ENCODE measurements around the gene TBC1D2.

Gene TBC1D2

DNA sequence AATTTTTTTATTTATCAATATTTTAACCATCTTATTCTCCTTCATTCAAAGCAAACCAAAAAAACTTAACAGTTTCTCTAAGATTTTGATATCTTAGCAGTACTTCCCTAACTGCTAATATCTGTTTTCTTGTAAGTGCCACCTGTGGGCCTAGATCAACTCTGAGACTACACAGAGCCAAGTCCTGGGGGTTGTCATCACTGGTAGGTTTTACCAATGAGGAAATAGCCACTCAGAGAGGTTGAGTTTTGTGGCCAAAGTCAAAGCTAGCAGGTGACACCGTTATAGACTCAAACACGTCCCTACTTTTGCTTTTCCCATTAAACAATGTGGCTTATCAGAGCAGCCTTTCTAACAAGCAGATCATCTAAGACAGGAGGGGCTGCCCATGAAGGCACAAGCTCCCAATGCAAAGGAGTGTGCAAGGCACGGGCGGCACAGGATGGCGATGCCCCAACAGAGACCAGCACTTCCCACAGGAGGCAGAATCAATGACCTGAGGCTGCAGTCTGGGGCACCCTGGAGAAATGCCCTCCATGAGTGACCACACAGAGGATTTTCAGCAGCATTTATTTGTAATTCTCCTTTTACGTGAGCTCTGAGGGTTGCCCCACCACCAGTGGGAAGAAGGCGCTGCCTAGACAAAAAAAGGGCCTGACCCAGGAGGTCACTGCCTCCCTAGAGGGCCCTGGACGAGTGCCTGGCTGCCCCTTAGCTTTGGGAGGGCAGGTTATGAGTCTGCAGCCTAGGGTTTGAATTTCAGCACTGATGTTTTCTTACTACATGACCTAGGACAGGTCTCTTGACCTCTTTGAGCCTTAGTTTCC is 7.4 kb downstream of the TBC1D2 start:
- in situ Hi-C loops (cut with HindIII; ENCODE audit: low sequenced_read_pairs): no loop called here

DNA sequence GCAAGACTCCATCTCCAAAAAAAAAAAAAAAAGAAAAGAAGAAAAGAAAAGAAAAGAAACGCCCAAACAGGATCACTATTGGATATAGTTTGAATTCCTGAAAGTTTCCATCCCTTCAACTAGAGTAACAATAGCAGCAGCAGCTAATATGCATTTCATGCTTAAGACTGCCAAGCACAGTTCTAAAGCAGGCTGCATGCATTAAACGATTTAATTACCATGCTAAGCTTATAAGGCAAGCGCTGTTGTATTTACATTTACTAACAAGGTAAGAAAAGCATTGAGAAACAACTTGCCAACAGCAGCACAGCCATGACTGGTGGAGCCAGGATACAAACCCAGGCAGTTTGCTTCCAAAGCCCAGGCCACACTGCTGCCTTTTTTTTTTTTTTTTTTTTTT is 13.0 kb downstream of the TBC1D2 start:
- in situ Hi-C loops (cut with HindIII; ENCODE audit: low sequenced_read_pairs): no loop called here

DNA sequence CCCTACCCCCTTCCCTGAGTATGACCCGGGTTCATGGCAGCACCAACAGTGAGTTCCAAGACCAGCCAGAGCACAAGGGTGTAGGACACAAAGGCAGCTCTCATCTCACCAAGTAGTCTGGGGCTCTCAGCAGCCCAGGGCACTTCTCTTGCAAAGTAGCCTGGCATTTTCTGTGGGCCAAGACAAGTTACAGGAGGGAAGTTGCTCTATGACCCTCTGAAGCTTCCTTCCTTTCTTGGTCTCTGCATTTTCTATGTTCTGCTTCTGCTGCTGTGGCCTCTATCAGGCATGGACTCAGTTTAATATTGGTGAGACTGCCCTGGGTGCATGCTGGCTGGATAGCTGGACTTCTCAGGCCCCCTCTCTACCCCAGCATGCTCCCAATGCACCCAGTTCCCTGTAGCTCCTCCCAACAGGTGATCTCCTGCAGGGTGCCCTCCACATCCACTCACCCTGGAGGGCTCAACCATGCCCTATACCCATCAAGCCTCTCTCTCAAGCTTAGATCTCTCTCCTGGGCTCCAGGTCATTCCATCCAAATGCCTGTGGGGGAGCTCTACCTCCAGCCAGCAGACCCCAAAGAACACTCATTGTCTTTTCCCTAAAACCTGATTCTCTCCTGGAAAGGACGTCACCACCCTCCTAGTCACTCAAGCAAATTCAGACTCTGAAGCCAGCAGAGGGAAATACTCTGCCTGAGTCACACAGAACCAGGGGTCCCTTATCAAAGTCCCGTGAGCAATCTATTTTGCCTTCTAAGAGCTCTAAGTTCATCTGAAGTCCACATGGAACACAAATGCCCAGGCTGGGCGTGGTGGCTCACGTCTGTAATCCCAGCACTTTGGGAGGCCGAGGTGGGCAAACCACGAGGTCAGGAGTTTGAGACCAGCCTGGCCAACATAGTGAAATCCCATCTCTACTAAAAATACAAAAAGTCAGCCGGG is 13.8 kb downstream of the TBC1D2 start:
- in situ Hi-C loops (cut with HindIII; ENCODE audit: low sequenced_read_pairs): no loop called here

DNA sequence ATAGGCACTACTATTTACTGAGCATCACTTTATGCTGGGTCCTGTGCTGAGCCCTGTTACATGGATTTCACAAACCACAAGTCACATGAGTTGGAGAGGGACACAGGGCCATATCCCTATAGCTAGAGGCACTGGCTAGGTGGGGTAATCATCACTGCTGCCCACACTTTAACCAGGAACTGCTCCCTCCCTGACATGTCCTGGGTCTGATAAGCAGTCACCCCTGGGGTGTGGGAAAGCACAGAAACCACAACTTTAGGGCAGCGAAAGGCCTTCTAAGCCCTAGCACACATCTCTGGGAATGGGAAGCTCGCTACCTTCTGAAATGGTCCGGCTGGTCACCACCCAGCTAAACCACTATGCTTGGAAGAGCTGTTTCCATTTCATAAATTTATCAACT is 15.0 kb downstream of the TBC1D2 start:
- in situ Hi-C loops (cut with HindIII; ENCODE audit: low sequenced_read_pairs): no loop called here

DNA sequence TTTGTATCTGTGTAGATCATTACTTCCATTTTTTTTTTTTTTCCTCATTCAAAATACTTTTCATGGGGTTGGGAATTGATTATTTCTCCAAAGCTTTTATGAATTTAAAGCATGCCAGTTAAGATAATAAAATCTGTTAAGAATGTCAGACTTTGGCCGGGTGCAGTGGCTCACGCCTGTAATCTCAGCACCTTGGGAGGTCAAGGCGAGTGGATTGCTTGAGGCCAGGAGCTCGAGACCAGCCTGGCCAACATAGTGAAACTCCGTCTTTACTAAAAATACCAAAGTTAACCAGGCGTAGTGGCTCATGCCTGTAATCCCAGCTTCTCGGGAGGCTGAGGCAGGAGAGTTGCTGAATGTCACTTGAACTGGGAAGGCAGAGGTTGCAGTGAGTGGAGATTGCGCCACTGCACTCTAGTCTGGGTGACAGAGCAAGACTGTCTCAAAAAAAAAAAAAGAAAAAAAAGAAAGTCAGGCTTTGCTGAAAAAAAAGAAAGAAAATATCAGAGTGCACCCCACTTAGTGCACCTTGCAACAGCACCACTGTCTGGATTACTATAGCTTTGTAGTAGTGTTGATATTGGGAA is 18.5 kb downstream of the TBC1D2 start:
- in situ Hi-C loops (cut with HindIII; ENCODE audit: low sequenced_read_pairs): no loop called here

DNA sequence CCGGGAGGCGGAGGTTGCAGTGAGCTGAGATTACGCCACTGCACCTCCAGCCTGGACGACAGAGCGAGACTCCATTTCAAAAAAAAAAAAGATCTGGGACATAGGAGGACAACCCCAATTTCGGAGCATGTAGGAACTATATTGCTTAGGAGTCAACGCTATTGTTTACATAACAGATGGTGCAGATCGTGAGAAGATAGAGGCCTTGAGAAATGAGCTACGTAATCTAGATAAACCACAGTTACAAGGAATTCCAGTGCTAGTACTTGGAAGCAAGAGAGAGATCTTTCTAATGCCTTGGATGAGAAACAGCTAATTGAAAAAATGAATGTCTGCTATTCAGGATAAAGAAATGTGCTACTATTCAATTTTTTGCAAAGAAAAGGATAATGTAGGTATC is 20.3 kb downstream of the TBC1D2 start:
- in situ Hi-C loops (cut with HindIII; ENCODE audit: low sequenced_read_pairs): no loop called here

DNA sequence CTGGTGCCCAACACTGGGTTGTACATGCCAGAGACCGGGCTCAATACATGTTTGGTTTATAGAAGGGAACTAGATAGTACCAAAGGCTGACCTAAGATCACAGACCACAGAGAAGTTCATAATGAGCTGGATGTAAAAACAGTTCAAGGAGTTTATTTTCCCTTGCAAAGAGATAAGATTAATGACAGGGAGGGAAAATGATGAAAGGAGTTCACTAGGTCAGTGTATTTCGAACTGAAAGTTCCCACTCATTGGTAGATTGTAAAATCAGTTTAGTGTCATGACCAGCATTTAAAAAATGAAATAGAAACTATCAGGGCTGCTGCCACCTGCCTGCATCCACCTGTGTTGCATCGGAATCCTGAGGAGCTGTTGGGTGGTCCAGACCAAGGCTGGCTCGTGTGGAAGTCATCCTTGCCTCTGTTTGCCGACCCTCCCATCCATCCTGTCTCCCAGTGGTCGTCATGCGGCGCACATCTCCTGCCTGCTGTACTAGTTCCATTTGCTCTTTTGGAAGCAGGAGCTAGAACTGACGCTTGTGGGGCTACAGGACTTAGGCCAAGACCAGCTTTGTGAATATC is 21.1 kb downstream of the TBC1D2 start:
- in situ Hi-C loops (cut with HindIII; ENCODE audit: low sequenced_read_pairs): no loop called here

DNA sequence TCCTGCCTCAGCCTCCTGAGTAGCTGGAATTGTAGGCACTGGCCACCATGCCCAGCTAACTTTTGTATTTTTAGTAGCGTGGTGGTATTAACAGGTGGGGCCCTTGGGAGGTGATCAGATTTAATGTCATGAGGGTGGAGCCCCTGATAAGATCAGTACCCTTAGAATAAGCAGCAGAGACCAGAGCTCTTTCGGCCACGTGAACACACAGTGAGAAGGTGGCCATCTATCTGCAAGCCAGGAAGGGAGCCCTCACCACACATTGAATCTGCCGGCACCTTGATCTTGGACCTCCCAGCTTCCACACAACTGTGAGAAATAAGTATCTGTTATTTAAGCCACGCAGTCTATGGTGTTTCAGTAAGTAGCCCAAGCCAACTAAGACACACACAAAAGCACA is 22.5 kb downstream of the TBC1D2 start:
- in situ Hi-C loops (cut with HindIII; ENCODE audit: low sequenced_read_pairs): no loop called here

DNA sequence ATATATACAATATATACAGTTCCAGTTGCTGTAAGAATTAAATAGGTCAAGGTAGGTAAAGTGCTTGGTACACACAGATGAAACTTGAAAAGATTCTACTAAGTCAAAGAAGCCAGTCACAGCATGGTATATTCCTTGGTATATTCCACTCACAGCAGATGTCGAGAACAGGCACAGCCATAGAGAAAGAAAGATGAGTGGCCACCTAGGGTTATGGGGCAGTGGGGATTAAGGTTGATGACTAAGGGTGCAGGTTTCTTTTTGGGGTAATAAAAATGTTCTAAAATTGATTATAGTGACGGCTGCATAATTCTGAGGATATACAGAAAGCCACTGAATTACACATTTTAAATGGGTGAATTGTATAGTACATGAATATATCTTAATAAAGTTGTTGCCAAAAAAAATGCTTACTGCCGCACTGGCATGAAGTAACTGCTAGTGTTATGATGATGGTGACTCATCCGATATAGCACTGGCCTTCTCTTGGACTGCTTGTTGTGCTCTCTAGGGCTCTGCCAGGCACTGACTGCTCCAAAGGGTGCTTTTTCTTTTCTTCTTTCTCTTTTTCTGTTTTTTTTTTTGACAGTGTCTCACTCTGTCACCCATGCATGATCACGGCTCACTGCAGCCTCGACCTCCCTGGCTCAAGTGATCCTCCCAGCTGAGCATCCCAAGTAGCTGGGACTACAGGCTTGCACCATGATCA is 23.5 kb downstream of the TBC1D2 start:
- in situ Hi-C loops (cut with HindIII; ENCODE audit: low sequenced_read_pairs): no loop called here

DNA sequence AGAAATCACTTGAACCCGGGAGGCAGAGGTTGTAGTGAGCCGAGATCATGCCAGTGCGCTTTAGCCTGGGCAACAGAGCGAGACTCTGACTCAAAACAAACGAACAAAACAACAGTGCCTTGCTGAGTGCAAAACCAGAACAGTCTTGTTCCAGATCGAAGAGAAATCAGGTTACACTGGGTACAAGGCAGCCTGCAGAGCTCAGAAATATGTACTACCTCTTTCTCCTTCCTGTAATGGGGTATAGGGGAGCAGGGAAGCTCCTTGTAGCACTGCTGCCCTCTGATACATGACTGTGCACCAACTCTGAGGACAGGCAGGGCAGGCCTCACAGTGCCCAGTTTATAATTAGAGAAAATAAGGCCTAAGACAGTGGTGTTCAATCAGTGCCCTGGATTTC is 24.7 kb downstream of the TBC1D2 start:
- in situ Hi-C loops (cut with HindIII; ENCODE audit: low sequenced_read_pairs): no loop called here

DNA sequence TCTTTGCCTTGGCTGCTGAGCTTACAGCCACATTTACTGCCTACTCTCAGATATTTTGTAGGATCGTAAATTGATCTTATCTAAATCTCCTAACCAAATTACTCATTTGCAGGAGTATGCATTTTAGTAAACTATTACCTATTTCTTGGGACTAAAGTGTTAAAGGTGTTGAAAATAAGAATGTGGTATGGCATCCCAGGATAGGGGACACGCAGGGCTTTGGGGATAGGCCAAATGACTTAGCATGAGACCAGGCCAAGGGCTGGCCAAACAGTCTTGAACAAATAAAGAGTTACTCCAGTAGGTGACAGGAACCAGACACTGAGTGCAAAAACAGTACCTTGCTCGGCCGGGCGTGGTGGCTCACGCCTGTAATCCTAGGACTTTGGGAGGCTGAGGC is 25.1 kb downstream of the TBC1D2 start:
- in situ Hi-C loops (cut with HindIII; ENCODE audit: low sequenced_read_pairs): no loop called here

DNA sequence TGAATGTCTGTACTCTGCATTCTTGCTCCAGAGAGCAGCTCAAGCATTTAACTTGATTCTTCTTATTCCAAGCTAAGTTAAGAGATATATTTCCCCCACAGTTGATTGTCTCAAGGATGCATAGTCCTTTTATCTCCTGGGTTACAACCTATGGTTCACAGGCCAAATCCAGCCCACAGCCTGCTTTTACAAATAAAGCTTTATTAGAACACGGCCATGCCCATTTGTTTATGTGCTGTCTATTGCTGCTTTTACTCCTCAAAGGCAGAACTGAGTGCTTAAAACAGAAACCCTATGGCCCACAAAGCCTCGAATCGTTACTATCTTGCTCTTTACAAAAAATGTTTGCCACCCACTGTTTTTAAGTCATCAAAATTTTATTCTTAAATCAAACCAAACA is 25.8 kb downstream of the TBC1D2 start:
- in situ Hi-C loops (cut with HindIII; ENCODE audit: low sequenced_read_pairs): no loop called here

DNA sequence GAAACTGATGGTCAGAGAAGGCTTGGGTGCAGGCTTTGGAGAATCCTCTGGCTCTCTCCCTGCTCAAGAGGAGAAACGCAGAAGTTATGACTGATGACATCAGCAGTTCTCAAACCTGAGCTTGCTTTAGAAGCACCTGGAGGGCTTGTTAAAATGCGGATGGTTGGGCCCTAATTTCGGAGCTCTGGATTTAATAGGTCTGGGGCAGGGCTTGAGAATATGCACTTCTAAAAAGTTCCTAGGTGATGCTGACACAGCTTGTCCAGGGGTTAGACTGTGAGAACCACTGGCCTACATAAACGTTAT is 26.4 kb downstream of the TBC1D2 start:
- in situ Hi-C loops (cut with HindIII; ENCODE audit: low sequenced_read_pairs): no loop called here

DNA sequence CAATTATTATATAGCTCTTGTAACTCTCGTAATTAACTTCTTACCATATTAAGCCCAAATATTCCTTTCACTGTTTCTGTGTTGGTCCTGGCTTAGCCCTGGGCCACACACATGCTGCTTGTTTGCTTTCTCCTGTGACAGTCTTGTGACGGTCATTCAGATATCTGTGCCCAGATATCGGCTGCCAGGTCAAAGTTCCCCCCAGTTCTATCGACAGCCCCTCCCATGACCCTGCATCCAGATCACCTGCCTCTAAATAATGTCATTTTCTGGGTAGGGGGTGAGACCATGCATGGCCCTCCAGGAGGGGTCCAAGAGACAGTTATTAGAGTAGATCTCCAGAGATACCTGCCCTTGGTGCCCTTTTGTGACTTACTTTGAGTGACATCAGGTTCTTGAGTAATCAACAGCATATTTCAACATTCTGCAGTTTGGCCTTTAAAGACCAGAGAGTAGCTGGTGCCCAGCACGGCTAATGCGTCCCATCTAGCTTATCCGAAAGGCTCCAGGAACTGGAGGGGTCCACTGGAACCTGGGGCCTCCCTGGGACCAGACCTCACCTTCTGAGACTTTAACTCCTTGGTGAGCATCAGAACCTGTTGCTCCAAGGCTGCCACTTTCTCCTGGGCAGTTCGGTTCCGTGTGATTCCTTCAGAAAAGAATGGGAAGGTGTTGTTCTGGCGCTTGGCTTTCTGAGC is 26.9 kb downstream of the TBC1D2 start:
- in situ Hi-C loops (cut with HindIII; ENCODE audit: low sequenced_read_pairs): no loop called here

DNA sequence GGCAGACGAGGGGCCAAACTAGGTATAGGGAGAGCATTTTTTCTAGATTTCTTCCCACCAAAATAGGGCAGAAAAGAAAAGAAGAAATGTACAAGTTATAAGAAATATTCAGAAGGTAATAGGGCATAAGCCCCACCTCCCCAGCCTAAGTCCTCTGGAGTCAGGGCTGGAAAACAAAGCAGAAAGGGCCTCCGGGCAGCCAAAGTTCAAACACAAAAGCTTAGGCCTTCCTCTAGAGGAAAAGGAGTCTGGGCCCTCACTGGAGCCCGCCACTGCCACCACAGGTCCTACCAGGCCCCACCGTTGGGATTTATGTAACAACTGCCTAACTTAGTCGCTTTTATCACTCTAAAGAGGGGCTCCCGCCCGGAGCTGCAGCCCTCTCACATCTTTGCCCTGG is 27.6 kb downstream of the TBC1D2 start:
- in situ Hi-C loops (cut with HindIII; ENCODE audit: low sequenced_read_pairs): no loop called here

DNA sequence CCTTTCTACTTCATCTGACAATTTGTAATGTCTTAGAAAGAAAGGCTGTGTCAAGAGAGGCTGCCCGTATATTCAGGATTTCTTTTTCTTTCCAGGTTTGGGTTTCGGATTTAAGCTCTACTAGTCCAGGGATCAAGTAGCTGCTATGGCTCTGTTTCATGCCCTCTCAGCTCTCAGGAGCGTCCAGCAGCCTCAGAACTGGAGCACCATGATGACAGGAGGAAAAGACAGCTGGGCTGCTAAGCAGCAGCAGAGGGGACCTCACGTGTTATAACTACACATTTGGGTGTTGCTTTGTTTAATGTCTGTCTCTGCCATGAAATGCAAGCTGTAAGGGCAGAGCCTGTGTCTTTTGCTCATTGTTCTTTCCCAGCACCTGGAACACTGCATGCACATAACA is 28.5 kb downstream of the TBC1D2 start:
- in situ Hi-C loops (cut with HindIII; ENCODE audit: low sequenced_read_pairs): no loop called here

DNA sequence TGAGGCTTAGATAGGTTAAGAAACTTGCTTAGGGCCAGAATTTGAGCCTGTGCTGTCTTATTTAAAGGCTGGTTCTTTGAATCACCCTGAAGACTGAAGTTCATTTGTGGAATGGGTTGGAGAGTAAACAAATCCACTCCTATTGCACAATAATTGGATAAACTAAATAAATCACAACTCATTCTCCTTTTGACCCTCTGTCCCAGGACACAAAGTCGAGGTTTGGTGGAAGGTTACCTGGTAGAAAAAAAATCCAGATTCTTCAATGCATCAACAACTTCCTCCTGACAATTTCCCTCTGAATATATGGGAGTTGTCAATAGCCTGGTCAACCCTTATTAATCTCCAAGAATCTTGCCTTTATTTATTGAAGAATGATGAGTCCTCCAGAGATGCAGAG is 28.9 kb downstream of the TBC1D2 start:
- in situ Hi-C loops (cut with HindIII; ENCODE audit: low sequenced_read_pairs): no loop called here

DNA sequence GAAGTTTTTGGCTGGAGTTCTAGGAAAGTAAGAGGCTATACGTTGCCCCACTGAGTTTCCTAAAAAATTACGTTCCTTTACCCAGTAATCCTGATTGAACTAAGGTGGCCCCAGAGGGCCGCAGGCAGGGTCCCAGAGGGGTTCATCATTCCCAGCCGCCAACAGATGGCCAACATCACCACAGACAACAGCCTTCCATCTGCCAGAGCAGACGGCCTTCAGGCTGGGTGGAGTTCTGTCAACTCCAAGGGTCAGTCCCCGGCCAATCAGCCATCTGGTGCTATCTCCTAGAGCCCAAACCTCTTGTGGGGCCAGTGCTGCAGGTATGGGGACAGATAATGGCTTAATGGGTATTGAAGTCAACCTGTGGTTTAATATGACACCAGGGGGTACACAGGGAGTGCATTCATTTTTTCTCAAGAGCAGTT is 30.4 kb downstream of the TBC1D2 start:
- in situ Hi-C loops (cut with HindIII; ENCODE audit: low sequenced_read_pairs): no loop called here

DNA sequence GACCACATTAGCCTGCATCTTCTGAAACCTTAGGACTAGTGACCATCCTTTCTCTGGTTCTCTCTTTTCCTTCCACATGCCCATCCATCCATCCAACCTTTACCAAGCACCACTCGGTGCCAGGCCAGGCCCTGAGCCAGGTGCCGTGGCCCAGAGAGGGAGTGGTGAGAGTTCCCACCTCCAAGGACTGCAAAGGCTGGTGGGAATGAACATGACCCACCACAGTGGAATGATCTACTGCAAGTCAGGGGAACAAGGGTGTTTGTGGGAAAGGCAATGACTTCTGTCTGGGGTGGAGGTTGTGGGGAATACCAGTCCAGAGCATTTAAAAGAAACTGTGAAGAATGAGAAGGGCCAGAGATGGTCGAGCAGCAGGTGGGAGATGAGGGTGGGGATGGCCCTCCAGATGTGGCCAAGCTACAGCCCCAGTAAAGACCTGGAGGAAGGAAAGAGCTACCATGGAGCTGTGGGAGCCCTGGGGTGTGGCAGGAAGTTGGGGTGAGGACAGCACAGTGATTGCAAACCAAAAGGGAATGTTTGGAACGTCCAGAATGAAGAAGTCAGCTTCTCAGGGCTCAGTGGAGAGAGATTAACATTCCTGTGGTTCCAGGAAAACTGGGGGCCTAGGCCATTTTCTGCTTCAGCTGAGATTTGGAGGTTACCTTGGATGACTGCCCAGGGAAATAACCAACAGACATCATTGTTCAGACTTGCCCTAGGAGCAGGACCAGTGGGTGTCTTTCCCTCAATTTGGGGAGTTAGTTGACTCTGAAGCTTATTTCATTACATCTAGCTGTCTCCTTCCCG is 32.4 kb downstream of the TBC1D2 start:
- in situ Hi-C loops (cut with HindIII; ENCODE audit: low sequenced_read_pairs): no loop called here
